OCI-LY1 (cell line): ENCODE results near the gene SH3RF3.

Experiments used
- H2AFZ ChIP-seq: fragments of 200-600 bp; sonication (generic), shearing (Covaris generic); 2 replicates; pipeline ENCODE4 v1.6.0; 2014; ENCODE audit warnings: antibody characterized with exemption, mild to moderate bottlenecking, low read length
- H3F3A ChIP-seq: fragments of 200-600 bp; sonication (generic), shearing (Covaris generic); 2 replicates; pipeline ENCODE4 v1.6.0; 2014; ENCODE audit warnings: mild to moderate bottlenecking, antibody characterized with exemption, low read length, moderate library complexity; ENCODE audit not compliant: insufficient read depth
- H3K27ac ChIP-seq: fragments of 200-600 bp; sonication (generic); 2 replicates; pipeline ENCODE4 v1.5.1; 2014; ENCODE audit warnings: low read length, mixed run types, mild to moderate bottlenecking, low read depth; ENCODE audit not compliant: poor library complexity, severe bottlenecking
- H3K27me3 ChIP-seq: fragments of 200-600 bp; sonication (generic); 2 replicates; pipeline ENCODE4 v1.6.0; 2014; ENCODE audit warnings: antibody characterized with exemption, mild to moderate bottlenecking, low read length, moderate library complexity; ENCODE audit not compliant: insufficient read depth
- H3K36me3 ChIP-seq: fragments of 200-600 bp; sonication (generic); 2 replicates; pipeline ENCODE4 v1.6.1; 2014; ENCODE audit warnings: mild to moderate bottlenecking, antibody characterized with exemption, low read length, moderate library complexity, mixed read lengths; ENCODE audit not compliant: insufficient read depth
- H3K4me1 ChIP-seq: fragments of 200-600 bp; sonication (generic); 2 replicates; pipeline ENCODE4 v1.5.1; 2014; ENCODE audit warnings: mild to moderate bottlenecking, low read length, moderate library complexity; ENCODE audit not compliant: insufficient read depth, severe bottlenecking
- H3K4me2 ChIP-seq: fragments of 200-600 bp; sonication (generic), shearing (Covaris generic); 2 replicates; pipeline ENCODE4 v1.6.1; 2014; ENCODE audit warnings: low read length
- H3K4me3 ChIP-seq: fragments of 200-600 bp; sonication (generic); 2 replicates; pipeline ENCODE4 v1.5.1; 2014; ENCODE audit warnings: low read length, low read depth, mild to moderate bottlenecking, mixed read lengths; ENCODE audit not compliant: poor library complexity, severe bottlenecking
- H3K79me2 ChIP-seq: fragments of 200-600 bp; shearing (Covaris generic); 2 replicates; pipeline ENCODE4 v1.6.1; 2016; ENCODE audit warnings: mixed run types, low read length, mixed read lengths; ENCODE audit not compliant: insufficient read depth
- H3K9ac ChIP-seq: fragments of 200-600 bp; sonication (generic), shearing (Covaris generic); 2 replicates; pipeline ENCODE4 v1.6.1; 2014; ENCODE audit warnings: mild to moderate bottlenecking, low read length, mixed read lengths
- H3K9me2 ChIP-seq: fragments of 200-600 bp; sonication (generic), shearing (Covaris generic); 2 replicates; pipeline ENCODE4 v1.6.1; 2014; ENCODE audit warnings: low read depth, mild to moderate bottlenecking, low read length, mixed read lengths
- H3K9me3 ChIP-seq: fragments of 200-600 bp; shearing (Covaris generic); 2 replicates; pipeline ENCODE4 v1.6.1; 2014; ENCODE audit warnings: low read length, mixed read lengths
- H4K20me1 ChIP-seq: fragments of 200-600 bp; sonication (generic), shearing (Covaris generic); 2 replicates; pipeline ENCODE4 v1.6.0; 2016; ENCODE audit warnings: mild to moderate bottlenecking, low read length; ENCODE audit not compliant: insufficient read depth
- EZH2 ChIP-seq: fragments of 200-600 bp; sonication (generic), shearing (Covaris generic); IDR thresholded peaks from 2 replicates; pipeline ENCODE4 v1.8.0; 2017; ENCODE audit warnings: borderline replicate concordance, mixed run types, mild to moderate bottlenecking, antibody characterized with exemption, low read length, moderate library complexity, mixed read lengths
- TF ChIP-seq, protein P1 (sequence below): fragments of 200-600 bp; sonication (generic), shearing (Covaris generic); IDR thresholded peaks from 2 replicates; pipeline ENCODE4 v1.5.1; 2017; ENCODE audit warnings: mild to moderate bottlenecking, antibody characterized with exemption, low read length, moderate library complexity, mixed read lengths

SH3RF3 gene

DNA sequence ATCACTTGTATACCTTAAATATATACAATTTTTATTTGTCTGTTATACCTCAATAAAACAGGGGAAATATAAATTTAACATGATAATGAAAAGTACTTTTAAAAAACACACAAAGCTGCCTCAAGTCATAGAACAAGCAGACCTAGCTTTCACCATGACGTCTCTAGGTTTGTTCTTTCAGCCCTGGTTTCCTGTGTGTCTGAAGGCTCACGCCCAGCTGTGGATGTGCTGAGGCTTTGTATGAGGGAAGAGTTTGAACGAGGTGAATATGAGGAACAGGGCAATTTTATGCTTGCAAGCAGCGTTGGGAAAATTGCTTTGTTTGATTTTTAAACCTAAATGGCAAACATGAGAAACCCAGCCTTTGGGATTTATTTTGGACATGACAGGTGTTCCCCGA lies 15.3 kb downstream of the SH3RF3 start:
- Histone ChIP-seq H3F3A (no peaks in the 10 kb centered on the region), H3K79me2 (no peaks in the 10 kb centered on the region), H3K36me3 (no peaks in the 10 kb centered on the region)

DNA sequence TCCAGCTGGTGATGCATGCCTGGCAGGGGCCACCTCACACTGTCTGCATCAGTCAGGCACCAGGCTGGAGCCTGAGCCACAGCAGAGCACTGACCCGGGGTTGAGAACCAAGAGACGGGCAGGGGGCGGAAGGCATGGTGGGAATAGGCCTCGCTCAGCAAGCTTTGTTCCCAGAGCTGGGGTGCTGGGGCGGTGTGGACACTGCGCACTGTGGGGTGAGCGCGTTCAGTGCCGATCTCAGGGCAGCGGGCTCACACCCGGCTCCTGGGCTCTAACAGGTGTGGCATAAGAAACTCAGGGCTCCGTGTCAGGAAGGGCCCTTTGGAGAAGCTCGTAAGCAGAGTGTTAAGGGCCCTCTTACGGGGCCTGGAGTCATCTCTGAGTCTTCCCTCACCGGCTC lies 15.7 kb downstream of the SH3RF3 start:
- TF ChIP-seq, protein P1, sequence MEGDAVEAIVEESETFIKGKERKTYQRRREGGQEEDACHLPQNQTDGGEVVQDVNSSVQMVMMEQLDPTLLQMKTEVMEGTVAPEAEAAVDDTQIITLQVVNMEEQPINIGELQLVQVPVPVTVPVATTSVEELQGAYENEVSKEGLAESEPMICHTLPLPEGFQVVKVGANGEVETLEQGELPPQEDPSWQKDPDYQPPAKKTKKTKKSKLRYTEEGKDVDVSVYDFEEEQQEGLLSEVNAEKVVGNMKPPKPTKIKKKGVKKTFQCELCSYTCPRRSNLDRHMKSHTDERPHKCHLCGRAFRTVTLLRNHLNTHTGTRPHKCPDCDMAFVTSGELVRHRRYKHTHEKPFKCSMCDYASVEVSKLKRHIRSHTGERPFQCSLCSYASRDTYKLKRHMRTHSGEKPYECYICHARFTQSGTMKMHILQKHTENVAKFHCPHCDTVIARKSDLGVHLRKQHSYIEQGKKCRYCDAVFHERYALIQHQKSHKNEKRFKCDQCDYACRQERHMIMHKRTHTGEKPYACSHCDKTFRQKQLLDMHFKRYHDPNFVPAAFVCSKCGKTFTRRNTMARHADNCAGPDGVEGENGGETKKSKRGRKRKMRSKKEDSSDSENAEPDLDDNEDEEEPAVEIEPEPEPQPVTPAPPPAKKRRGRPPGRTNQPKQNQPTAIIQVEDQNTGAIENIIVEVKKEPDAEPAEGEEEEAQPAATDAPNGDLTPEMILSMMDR, result no peak
- no peak for TF ChIP-seq EZH2
- H3K4me2 ChIP-seq, result no peak overlapping the region
- no peak overlapping the region for H2AFZ ChIP-seq
- no peaks in the 10 kb centered on the region for H3F3A ChIP-seq
- H3K9me2 ChIP-seq, result no peaks in the 10 kb centered on the region
- no peak overlapping the region for H3K27ac ChIP-seq
- H3K9ac ChIP-seq, result no peak overlapping the region
- H3K9me3 ChIP-seq, result no peaks in the 10 kb centered on the region
- H3K36me3 ChIP-seq, result no peaks in the 10 kb centered on the region
- H4K20me1 ChIP-seq, result no peaks in the 10 kb centered on the region
- H3K4me3 ChIP-seq, result no peak overlapping the region
- H3K4me1 ChIP-seq, result no peaks in the 10 kb centered on the region
- 0 out of 2 replicates have a peak, but pooled peaks cover 3% of the 10 kb centered on the region for H3K27me3 ChIP-seq
- H3K79me2 ChIP-seq, result no peaks in the 10 kb centered on the region

More for the DNA sequence above, 15.3 kb downstream of the SH3RF3 start:
- H3K4me1 ChIP-seq, result no peaks in the 10 kb centered on the region
- no peak overlapping the region for H3K9ac ChIP-seq
- 0 out of 2 replicates have a peak, but pooled peaks cover 3% of the 10 kb centered on the region for H3K27me3 ChIP-seq
- no peak overlapping the region for H3K4me2 ChIP-seq
- no peak for TF ChIP-seq EZH2
- TF ChIP-seq, protein P1, result no peak
- no peaks in the 10 kb centered on the region for H4K20me1 ChIP-seq
- no peak overlapping the region for H3K27ac ChIP-seq
- no peak overlapping the region for H2AFZ ChIP-seq
- no peak overlapping the region for H3K4me3 ChIP-seq
- H3K9me3 ChIP-seq, result no peaks in the 10 kb centered on the region
- no peaks in the 10 kb centered on the region for H3K9me2 ChIP-seq

DNA sequence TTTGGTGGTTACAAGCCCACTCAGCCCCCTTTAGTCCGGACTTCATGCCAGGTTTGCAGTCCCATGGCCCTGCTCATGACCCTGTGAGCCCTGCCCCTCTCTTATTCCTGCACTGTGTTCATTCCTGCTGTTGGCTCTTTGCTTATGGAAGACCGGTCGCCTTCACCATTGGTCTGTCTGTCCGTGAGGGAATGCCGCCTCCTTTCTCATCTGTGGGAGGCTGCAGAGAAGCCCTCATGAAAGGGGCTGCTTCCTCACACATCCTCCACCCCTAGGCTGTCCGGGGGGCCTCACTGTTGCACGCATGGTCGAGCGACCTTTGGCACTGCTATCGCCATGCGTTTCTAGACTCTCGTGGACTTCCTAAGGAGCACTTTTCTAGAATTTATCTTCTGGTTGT lies 16.3 kb downstream of the SH3RF3 start:
- H3K4me2 ChIP-seq, result no peak overlapping the region
- H3K27me3 ChIP-seq, result 0 out of 2 replicates have a peak, but pooled peaks cover 3% of the 10 kb centered on the region
- H2AFZ ChIP-seq, result no peak overlapping the region
- H3K9me2 ChIP-seq, result no peaks in the 10 kb centered on the region
- no peak overlapping the region for H3K4me3 ChIP-seq
- H3K36me3 ChIP-seq, result no peaks in the 10 kb centered on the region
- no peaks in the 10 kb centered on the region for H3F3A ChIP-seq
- H3K79me2 ChIP-seq, result no peaks in the 10 kb centered on the region
- no peaks in the 10 kb centered on the region for H3K4me1 ChIP-seq
- H3K27ac ChIP-seq, result no peak overlapping the region
- H3K9ac ChIP-seq, result no peak overlapping the region
- H4K20me1 ChIP-seq, result no peaks in the 10 kb centered on the region
- no peaks in the 10 kb centered on the region for H3K9me3 ChIP-seq
- TF ChIP-seq, protein P1, result no peak
- no peak for TF ChIP-seq EZH2
